Heart left ventricle (tissue), 16 donors: ENCODE results near the gene FLG2. TPM values are rescaled to one million over a fixed set of nuclear protein-coding genes. Genes with fewer than 3 reads are reported as not detected.
A peak's percentile ranks its signal among the peaks of the same experiment; 100 is the strongest.

ENCODE experiments used
- ATAC-seq, 4 donors: fragments of 200-7000 bp; cut with Tn5 transposase; one replicate each; pipeline ENCODE4 v1.9.1; 2020 to 2022; ENCODE audit warnings: moderate library complexity in 4 of 4, mild to moderate bottlenecking in 3 of 4, moderate number of reproducible peaks in 1 of 4
- DNase-seq, 5 donors: peaks; one replicate each; pipeline ENCODE4 v3.0.0-alpha.2; 2020
- H3K27ac ChIP-seq, 12 donors: fragments of 200-600 bp; sonication (generic) in 4 of 12; one replicate each; pipeline versions ENCODE4 v1.5.0 to v1.8.0; 2016 to 2022; ENCODE audit warnings: mild to moderate bottlenecking in 2 of 12
- H3K27me3 ChIP-seq, 9 donors: fragments of 200-600 bp; sonication (generic) in 2 of 9; one replicate each; pipeline versions ENCODE4 v1.5.1 to v1.8.0; 2016 to 2022; ENCODE audit warnings: mild to moderate bottlenecking in 3 of 9
- H3K36me3 ChIP-seq, 9 donors: fragments of 200-600 bp; sonication (generic) in 2 of 9; one replicate each; pipeline versions ENCODE4 v1.5.0 to v1.8.0; 2018 to 2022; ENCODE audit warnings: mild to moderate bottlenecking in 2 of 9
- H3K4me1 ChIP-seq, 12 donors: fragments of 200-600 bp; sonication (generic) in 4 of 12; one replicate each; pipeline versions ENCODE4 v1.5.0 to v1.8.0; 2016 to 2022; ENCODE audit warnings: mild to moderate bottlenecking in 3 of 12
- H3K4me3 ChIP-seq, 12 donors: fragments of 200-600 bp; sonication (generic) in 4 of 12; one replicate each; pipeline versions ENCODE4 v1.5.0 to v1.8.0; 2017 to 2022; ENCODE audit warnings: mild to moderate bottlenecking in 9 of 12, moderate library complexity in 4 of 12
- H3K9me3 ChIP-seq, 12 donors: fragments of 200-600 bp; sonication (generic) in 4 of 12; one replicate each; pipeline versions ENCODE4 v1.5.0 to v1.8.0; 2016 to 2022; ENCODE audit warnings: mild to moderate bottlenecking in 1 of 12
- CTCF ChIP-seq, 12 donors: fragments of 200-600 bp; sonication (generic) in 4 of 12; IDR thresholded peaks; one replicate each; pipeline versions ENCODE4 v1.5.0 to v1.8.0; 2018 to 2022; ENCODE audit warnings: antibody characterized with exemption in 12 of 12, mild to moderate bottlenecking in 5 of 12
- POLR2A ChIP-seq, 2 donors: fragments of 450-650 bp; IDR thresholded peaks; one replicate each; pipeline ENCODE4 v1.6.1; 2017; ENCODE audit warnings: antibody characterized with exemption in 2 of 2, mild to moderate bottlenecking in 2 of 2, moderate library complexity in 2 of 2
- WGBS, 4 donors: extraction: QIAGEN DNeasy Blood & Tissue Kit in 2 of 4; methylation state at CpG; one replicate each; pipeline versions ENCODE4 v1.1.5 to v1.1.7; 2013 to 2018; 5-methylcytosine and 5-hydroxymethylcytosine counted together
- intact Hi-C, 10 donors: fragments of 100-400 bp; cut with DNase I; formaldehyde crosslinking; loops; one replicate each; pipeline versions ENCODE4 v1.11.1 to v1.14.2; 2022
- polyA plus RNA-seq, 2 donors: library from polyadenylated mRNA; stranded (reverse); fragments of 200-250 nt; gene quantifications; one replicate each; pipeline ENCODE4 v1.2.3, GENCODE V29; 2013
- total RNA-seq, 9 donors: library from RNA; depleted of rRNA in 2 of 9; stranded (reverse); fragments of >200 nt in 2 of 9; fragmentation: NEBNext Ultra II Directional in 3 of 9; extraction: Animal tissue kit (Norgen Biotek cat#: 25700) in 3 of 9; gene quantifications; one replicate each; pipeline versions ENCODE4 v1.1.0 to v1.2.4, GENCODE V29; 2016 to 2023
- donor health status: ischemic (EF 13 %, LVEDD 7.1; RV severe dilation, severe dysfunction).
- donor health status: healthy with polysubstance abuse.
- donor health status: DM: no; HTN: yes; CAD: no.
- donor health status: DM: no; HTN: no; CAD: no.
- donor health status: ischemic (EF 25% LVEDD 6.9; RV normal size, moderate dysfunction).
- donor health status: ischemic (EF 25% LVEDD 5.7; RV mildly dilated, moderate dysfunction).
- donor health status: healthy.
- donor health status: DM: yes; HTN: yes; CAD: no.
- donor health status: ischemic (EF 35%, LVEDD 5.7; RV mildly dilated, moderate dysfunction).
- donor health status: nonischemic (EF 11% LVEDD 7.7; RV severe dilation, severe dysfunction).
- donor health status: DM: yes; HTN: yes; CAD: no.
- donor health status: PGD.
- donor health status: ischemic (EF 29% LVEDD 5.4; RV normal size, mild dysfunction).
- donor health status: nonischemic (EF 23%, LVEDD 6.1; RV moderate dilation, normal function).

FLG2 gene
- total and polyA plus RNA-seq, 11 donors = not detected

GRCh38 chr1:152356736-152357135, 3.1 kb downstream of the FLG2 start:
- no peaks in the 10 kb centered on the region for H3K4me1 ChIP-seq
- intact Hi-C loops = no loop called here
- TF ChIP-seq POLR2A (IDR thresholded peaks at IDR 0.05) (no peak), CTCF (IDR thresholded peaks at IDR 0.05) (no peak)
- WGBS, 4 donors = 2 to 80% (median 42%) methylated on average over 1 of the region's 1 CpG
- no peaks in the 10 kb centered on the region for H3K36me3 ChIP-seq
- no peaks in the 10 kb centered on the region for H3K27me3 ChIP-seq
- DNase-seq (no peak), ATAC-seq (no peak)
- H3K4me3 ChIP-seq = no peak overlapping the region
- H3K27ac ChIP-seq = no peak overlapping the region
- H3K9me3 ChIP-seq = no peaks in the 10 kb centered on the region

DNA sequence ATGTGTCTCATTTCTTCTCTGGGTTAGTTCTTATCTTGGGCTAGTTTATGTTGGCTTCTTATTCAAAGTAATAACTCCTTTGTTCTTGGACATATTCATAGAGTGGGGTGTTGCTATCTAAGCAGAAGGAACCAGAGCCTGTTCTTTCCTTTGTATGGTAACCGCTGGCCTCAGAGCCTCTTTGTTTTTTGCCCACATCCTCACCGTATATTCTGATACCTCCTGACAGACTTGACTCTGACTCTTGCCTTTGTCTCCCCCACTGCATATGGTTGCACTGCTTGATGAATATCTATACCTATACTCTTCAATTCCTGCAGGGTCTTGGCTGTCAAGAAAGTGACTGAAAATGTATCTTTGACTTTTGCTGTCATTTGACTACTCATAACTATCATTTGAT, 10.2 kb downstream of the FLG2 start:
- DNase-seq (no peak), ATAC-seq (no peak)
- intact Hi-C loops = loop anchor here in 4 of 10 donors (5.0 to 10.0 kb wide), 4 partner anchors 108 to 295 kb away; no protein-coding TSS in a partner anchor
- H3K36me3 ChIP-seq = no peaks in the 10 kb centered on the region
- H3K4me3 ChIP-seq = no peak overlapping the region
- H3K4me1 ChIP-seq = no peaks in the 10 kb centered on the region
- no peaks in the 10 kb centered on the region for H3K27me3 ChIP-seq
- TF ChIP-seq POLR2A (IDR thresholded peaks at IDR 0.05) (no peak), CTCF (IDR thresholded peaks at IDR 0.05) (no peak)
- 90 to 92% (median 91%) methylated on average over 2 of the region's 2 CpGs for WGBS, 4 donors
- H3K27ac ChIP-seq = no peak overlapping the region
- no peaks in the 10 kb centered on the region for H3K9me3 ChIP-seq

DNA sequence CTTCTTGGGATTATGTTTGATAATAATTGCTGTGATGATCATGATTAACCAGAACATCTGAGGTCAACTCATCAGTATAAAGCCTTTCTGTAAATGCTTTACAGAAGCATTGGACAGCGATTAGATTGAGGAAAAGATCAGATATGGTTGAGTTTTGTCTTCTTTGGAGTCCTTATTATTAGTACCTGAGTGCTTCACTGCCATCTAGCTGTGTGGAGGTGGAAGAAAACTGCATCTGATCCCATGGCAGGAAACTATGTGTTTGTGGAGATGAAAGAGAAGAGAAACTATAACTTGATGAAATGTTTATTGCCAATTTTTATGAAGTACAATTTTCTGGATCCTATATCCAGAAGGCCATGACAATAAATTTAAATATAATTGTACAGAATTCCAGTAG, 11.4 kb downstream of the FLG2 start:
- 35 to 53% (median 38%) methylated on average over 1 of the region's 1 CpG for WGBS, 4 donors
- H3K27me3 ChIP-seq = no peaks in the 10 kb centered on the region
- H3K36me3 ChIP-seq = no peaks in the 10 kb centered on the region
- no peak for ATAC-seq
- DNase-seq = no peak
- intact Hi-C loops = loop anchor here in 4 of 10 donors (5.0 to 10.0 kb wide), 4 partner anchors 109 to 294 kb away; no protein-coding TSS in a partner anchor
- TF ChIP-seq POLR2A (IDR thresholded peaks at IDR 0.05) (no peak), CTCF (IDR thresholded peaks at IDR 0.05) (no peak)
- H3K9me3 ChIP-seq = no peaks in the 10 kb centered on the region
- H3K4me1 ChIP-seq = no peaks in the 10 kb centered on the region
- no peak overlapping the region for H3K27ac ChIP-seq
- no peak overlapping the region for H3K4me3 ChIP-seq

DNA sequence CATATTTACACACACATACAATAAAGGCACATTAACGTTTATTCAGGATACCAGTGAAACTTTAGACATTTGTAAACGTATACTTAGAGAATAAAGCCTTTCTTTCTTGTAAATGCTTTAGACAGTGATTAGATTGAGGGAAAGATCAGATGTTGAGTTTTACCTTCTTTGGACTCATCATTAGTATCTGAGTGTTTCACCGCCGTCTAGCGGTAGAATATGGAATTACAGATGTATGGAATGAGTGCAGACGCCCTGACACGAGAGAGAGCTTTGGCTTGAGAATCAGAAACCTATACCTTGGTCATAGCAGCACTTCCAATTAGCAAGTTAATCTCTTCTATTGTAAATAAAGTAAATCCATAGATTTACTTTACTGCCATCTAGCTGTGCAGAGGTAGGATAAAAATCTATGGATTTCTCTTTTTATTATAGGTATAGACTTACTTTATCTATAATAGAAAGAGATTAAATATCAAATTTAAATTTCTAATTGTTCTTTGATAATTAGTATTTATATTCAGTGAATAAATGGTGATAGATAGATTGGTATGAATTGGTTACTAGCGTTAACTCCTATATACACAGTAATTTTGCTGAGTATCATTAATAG, 12.6 kb downstream of the FLG2 start:
- ATAC-seq (no peak), DNase-seq (peak in 1 of 5 donors; percentile 8)
- Histone ChIP-seq H3K4me3 (no peak overlapping the region), H3K27me3 (no peaks in the 10 kb centered on the region), H3K9me3 (no peaks in the 10 kb centered on the region), H3K27ac (no peak overlapping the region), H3K4me1 (no peaks in the 10 kb centered on the region), H3K36me3 (no peaks in the 10 kb centered on the region)
- TF ChIP-seq CTCF (IDR thresholded peaks at IDR 0.05) (peak; percentile 64 to 91 (median 74)), POLR2A (IDR thresholded peaks at IDR 0.05) (no peak)
- 7 to 26% (median 12%) methylated on average over 8 of the region's 8 CpGs for WGBS, 4 donors
- intact Hi-C loops = loop anchor here in 4 of 10 donors (2.0 to 10.0 kb wide), 5 partner anchors 110 to 292 kb away; no protein-coding TSS in a partner anchor
